OCI-LY1 (cell line): ENCODE data around the gene SCARB2.

ENCODE experiments used
- H2AFZ ChIP-seq: fragments of 200-600 bp; sonication (generic), shearing (Covaris generic); 2 replicates; pipeline ENCODE4 v1.6.0; 2014; ENCODE audit warnings: antibody characterized with exemption, mild to moderate bottlenecking, low read length
- H3F3A ChIP-seq: fragments of 200-600 bp; sonication (generic), shearing (Covaris generic); 2 replicates; pipeline ENCODE4 v1.6.0; 2014; ENCODE audit warnings: mild to moderate bottlenecking, antibody characterized with exemption, low read length, moderate library complexity; ENCODE audit not compliant: insufficient read depth
- H3K27ac ChIP-seq: fragments of 200-600 bp; sonication (generic); 2 replicates; pipeline ENCODE4 v1.5.1; 2014; ENCODE audit warnings: low read length, mixed run types, mild to moderate bottlenecking, low read depth; ENCODE audit not compliant: poor library complexity, severe bottlenecking
- H3K27me3 ChIP-seq: fragments of 200-600 bp; sonication (generic); 2 replicates; pipeline ENCODE4 v1.6.0; 2014; ENCODE audit warnings: antibody characterized with exemption, mild to moderate bottlenecking, low read length, moderate library complexity; ENCODE audit not compliant: insufficient read depth
- H3K36me3 ChIP-seq: fragments of 200-600 bp; sonication (generic); 2 replicates; pipeline ENCODE4 v1.6.1; 2014; ENCODE audit warnings: mild to moderate bottlenecking, antibody characterized with exemption, low read length, moderate library complexity, mixed read lengths; ENCODE audit not compliant: insufficient read depth
- H3K4me1 ChIP-seq: fragments of 200-600 bp; sonication (generic); 2 replicates; pipeline ENCODE4 v1.5.1; 2014; ENCODE audit warnings: mild to moderate bottlenecking, low read length, moderate library complexity; ENCODE audit not compliant: insufficient read depth, severe bottlenecking
- H3K4me2 ChIP-seq: fragments of 200-600 bp; sonication (generic), shearing (Covaris generic); 2 replicates; pipeline ENCODE4 v1.6.1; 2014; ENCODE audit warnings: low read length
- H3K4me3 ChIP-seq: fragments of 200-600 bp; sonication (generic); 2 replicates; pipeline ENCODE4 v1.5.1; 2014; ENCODE audit warnings: low read length, low read depth, mild to moderate bottlenecking, mixed read lengths; ENCODE audit not compliant: poor library complexity, severe bottlenecking
- H3K79me2 ChIP-seq: fragments of 200-600 bp; shearing (Covaris generic); 2 replicates; pipeline ENCODE4 v1.6.1; 2016; ENCODE audit warnings: mixed run types, low read length, mixed read lengths; ENCODE audit not compliant: insufficient read depth
- H3K9ac ChIP-seq: fragments of 200-600 bp; sonication (generic), shearing (Covaris generic); 2 replicates; pipeline ENCODE4 v1.6.1; 2014; ENCODE audit warnings: mild to moderate bottlenecking, low read length, mixed read lengths
- H3K9me2 ChIP-seq: fragments of 200-600 bp; sonication (generic), shearing (Covaris generic); 2 replicates; pipeline ENCODE4 v1.6.1; 2014; ENCODE audit warnings: low read depth, mild to moderate bottlenecking, low read length, mixed read lengths
- H3K9me3 ChIP-seq: fragments of 200-600 bp; shearing (Covaris generic); 2 replicates; pipeline ENCODE4 v1.6.1; 2014; ENCODE audit warnings: low read length, mixed read lengths
- H4K20me1 ChIP-seq: fragments of 200-600 bp; sonication (generic), shearing (Covaris generic); 2 replicates; pipeline ENCODE4 v1.6.0; 2016; ENCODE audit warnings: mild to moderate bottlenecking, low read length; ENCODE audit not compliant: insufficient read depth
- EZH2 ChIP-seq: fragments of 200-600 bp; sonication (generic), shearing (Covaris generic); IDR thresholded peaks from 2 replicates; pipeline ENCODE4 v1.8.0; 2017; ENCODE audit warnings: borderline replicate concordance, mixed run types, mild to moderate bottlenecking, antibody characterized with exemption, low read length, moderate library complexity, mixed read lengths
- TF ChIP-seq, protein P1 (sequence below): fragments of 200-600 bp; sonication (generic), shearing (Covaris generic); IDR thresholded peaks from 2 replicates; pipeline ENCODE4 v1.5.1; 2017; ENCODE audit warnings: mild to moderate bottlenecking, antibody characterized with exemption, low read length, moderate library complexity, mixed read lengths

SCARB2 gene

DNA sequence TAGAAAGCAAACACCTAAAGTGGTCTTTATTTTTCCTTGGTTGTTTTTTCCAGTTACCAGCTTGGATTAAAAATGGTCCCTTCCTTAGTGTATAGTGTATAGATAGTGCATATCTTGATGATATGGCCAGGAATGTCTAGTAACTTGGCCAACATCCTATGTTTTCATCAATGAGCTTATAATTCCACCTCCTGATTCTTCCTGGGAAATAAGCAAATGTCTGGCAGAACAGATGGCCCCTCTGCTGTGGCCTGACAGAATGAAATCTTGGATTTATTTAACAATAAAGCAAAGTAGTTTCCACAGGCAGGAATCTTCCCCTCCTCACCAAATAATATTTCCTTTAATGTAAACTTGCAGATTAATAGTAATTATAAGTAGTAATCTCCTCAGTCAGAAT is 6.1 kb downstream of the SCARB2 start:
- H3K36me3 ChIP-seq, result no peaks in the 10 kb centered on the region
- no peak overlapping the region for H3K4me3 ChIP-seq
- no peak overlapping the region for H3K9ac ChIP-seq
- peaks cover 21% of the 10 kb centered on the region for H3K4me1 ChIP-seq
- H3K27me3 ChIP-seq, result no peaks in the 10 kb centered on the region
- no peak overlapping the region for H2AFZ ChIP-seq
- TF ChIP-seq EZH2, result no peak
- TF ChIP-seq, protein P1, sequence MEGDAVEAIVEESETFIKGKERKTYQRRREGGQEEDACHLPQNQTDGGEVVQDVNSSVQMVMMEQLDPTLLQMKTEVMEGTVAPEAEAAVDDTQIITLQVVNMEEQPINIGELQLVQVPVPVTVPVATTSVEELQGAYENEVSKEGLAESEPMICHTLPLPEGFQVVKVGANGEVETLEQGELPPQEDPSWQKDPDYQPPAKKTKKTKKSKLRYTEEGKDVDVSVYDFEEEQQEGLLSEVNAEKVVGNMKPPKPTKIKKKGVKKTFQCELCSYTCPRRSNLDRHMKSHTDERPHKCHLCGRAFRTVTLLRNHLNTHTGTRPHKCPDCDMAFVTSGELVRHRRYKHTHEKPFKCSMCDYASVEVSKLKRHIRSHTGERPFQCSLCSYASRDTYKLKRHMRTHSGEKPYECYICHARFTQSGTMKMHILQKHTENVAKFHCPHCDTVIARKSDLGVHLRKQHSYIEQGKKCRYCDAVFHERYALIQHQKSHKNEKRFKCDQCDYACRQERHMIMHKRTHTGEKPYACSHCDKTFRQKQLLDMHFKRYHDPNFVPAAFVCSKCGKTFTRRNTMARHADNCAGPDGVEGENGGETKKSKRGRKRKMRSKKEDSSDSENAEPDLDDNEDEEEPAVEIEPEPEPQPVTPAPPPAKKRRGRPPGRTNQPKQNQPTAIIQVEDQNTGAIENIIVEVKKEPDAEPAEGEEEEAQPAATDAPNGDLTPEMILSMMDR, result no peak
- H3K9me3 ChIP-seq, result no peaks in the 10 kb centered on the region
- no peak overlapping the region for H3K27ac ChIP-seq
- H3F3A ChIP-seq, result no peaks in the 10 kb centered on the region
- H3K79me2 ChIP-seq, result no peaks in the 10 kb centered on the region
- no peaks in the 10 kb centered on the region for H3K9me2 ChIP-seq
- H3K4me2 ChIP-seq, result no peak overlapping the region
- no peaks in the 10 kb centered on the region for H4K20me1 ChIP-seq

DNA sequence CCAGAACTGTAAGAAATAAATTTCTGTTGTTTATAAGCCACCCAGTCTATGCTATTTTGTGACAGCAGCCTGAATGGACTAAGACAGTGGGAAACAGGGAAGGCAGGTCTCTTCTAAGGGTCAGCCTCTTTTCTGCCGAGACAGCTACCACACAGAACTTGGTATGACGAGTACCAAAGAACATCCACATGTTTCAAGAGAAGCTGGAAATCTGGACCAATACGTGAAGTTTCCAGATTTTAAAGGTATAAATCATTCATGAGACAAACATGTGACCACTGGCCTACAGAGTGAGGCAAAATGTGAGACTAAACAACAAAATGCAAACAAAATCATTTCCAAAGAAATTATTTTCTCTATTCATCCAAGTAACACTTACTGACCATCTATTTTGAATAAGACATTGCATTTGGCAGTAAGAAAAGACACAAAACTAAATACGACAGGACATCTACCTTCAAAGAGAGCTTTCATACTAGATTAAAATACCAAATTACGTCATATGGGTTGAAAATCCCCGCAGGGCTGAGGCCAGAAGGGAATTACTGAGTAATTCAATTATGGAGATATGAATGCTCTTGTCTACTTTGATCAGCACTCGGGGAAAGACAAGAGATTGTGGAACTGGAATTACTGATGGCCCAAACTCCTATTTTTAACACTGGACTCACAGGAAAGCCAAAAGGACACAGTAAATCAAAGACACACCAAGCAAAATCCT is 7.2 kb downstream of the SCARB2 start:
- no peaks in the 10 kb centered on the region for H3K9me3 ChIP-seq
- H3K4me2 ChIP-seq, result no peak overlapping the region
- H3K9ac ChIP-seq, result no peak overlapping the region
- no peaks in the 10 kb centered on the region for H3K36me3 ChIP-seq
- H3K4me3 ChIP-seq, result no peak overlapping the region
- no peaks in the 10 kb centered on the region for H3K79me2 ChIP-seq
- H3F3A ChIP-seq, result no peaks in the 10 kb centered on the region
- no peak overlapping the region for H3K27ac ChIP-seq
- H3K27me3 ChIP-seq, result no peaks in the 10 kb centered on the region
- H3K9me2 ChIP-seq, result no peaks in the 10 kb centered on the region
- no peak for TF ChIP-seq EZH2
- TF ChIP-seq, protein P1, result no peak
- H4K20me1 ChIP-seq, result no peaks in the 10 kb centered on the region
- no peak overlapping the region for H2AFZ ChIP-seq
- H3K4me1 ChIP-seq, result peaks cover 9% of the 10 kb centered on the region

DNA sequence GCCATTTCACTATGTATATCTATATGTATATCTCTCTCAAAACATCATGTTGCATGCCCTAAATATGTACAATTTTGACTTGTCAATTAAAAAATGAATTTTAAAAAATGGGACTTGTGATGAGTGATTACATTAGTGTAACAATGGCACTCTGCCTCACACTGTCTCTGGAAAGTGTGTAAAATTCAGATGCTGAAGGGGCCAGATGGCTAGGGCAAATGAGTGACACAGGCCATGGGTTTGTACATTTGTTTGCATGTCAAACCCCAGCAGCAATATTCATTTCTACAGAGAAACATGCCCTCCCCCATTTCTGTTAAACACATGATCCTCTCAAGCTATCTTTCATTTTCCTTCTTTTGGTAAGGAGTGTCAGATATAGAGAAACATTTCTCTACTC is 8.1 kb downstream of the SCARB2 start:
- Histone ChIP-seq H3K4me1 (peaks cover 8% of the 10 kb centered on the region), H3F3A (no peaks in the 10 kb centered on the region), H3K9ac (no peak overlapping the region), H4K20me1 (no peaks in the 10 kb centered on the region), H3K79me2 (no peaks in the 10 kb centered on the region), H2AFZ (no peak overlapping the region), H3K9me2 (no peaks in the 10 kb centered on the region), H3K27me3 (no peaks in the 10 kb centered on the region), H3K9me3 (no peaks in the 10 kb centered on the region), H3K4me2 (no peak overlapping the region), H3K36me3 (no peaks in the 10 kb centered on the region), H3K27ac (no peak overlapping the region), H3K4me3 (no peak overlapping the region)
- TF ChIP-seq, protein P1, result no peak
- TF ChIP-seq EZH2, result no peak
